Hepatocyte (in vitro differentiated cells): ENCODE data around the gene ANKS1B. TPM values are rescaled to one million over a fixed set of nuclear protein-coding genes. Genes with fewer than 3 reads are reported as not detected.

ENCODE experiments used
- DNase-seq: peaks from one replicate; pipeline ENCODE4 v3.0.0-alpha.2; 2016; ENCODE audit warnings: low spot score
- H2AFZ ChIP-seq: fragments of 200-600 bp; sonication (generic); 2 replicates; pipeline ENCODE4 v1.6.0; 2016; ENCODE audit warnings: antibody characterized with exemption, mild to moderate bottlenecking
- H3K27ac ChIP-seq: fragments of 200-600 bp; sonication (generic); 2 replicates; pipeline ENCODE4 v1.5.1; 2016; ENCODE audit warnings: mild to moderate bottlenecking
- H3K27me3 ChIP-seq: fragments of 200-600 bp; sonication (generic); 2 replicates; pipeline ENCODE4 v1.6.1; 2016
- H3K36me3 ChIP-seq: fragments of 200-600 bp; sonication (generic); replicated peaks from 2 replicates; pipeline ENCODE4 v1.5.1; 2016; ENCODE audit warnings: low read depth; ENCODE audit not compliant: insufficient read depth
- H3K4me1 ChIP-seq: fragments of 200-600 bp; sonication (generic); 2 replicates; pipeline ENCODE4 v1.5.1; 2016; ENCODE audit warnings: mild to moderate bottlenecking, moderate library complexity; ENCODE audit not compliant: insufficient read depth
- H3K4me2 ChIP-seq: fragments of 200-600 bp; sonication (generic); 2 replicates; pipeline ENCODE4 v1.6.0; 2016
- H3K4me3 ChIP-seq: fragments of 200-600 bp; sonication (generic); 2 replicates; pipeline ENCODE4 v1.5.1; 2016; ENCODE audit warnings: mild to moderate bottlenecking
- H3K79me2 ChIP-seq: fragments of 200-600 bp; sonication (generic); 2 replicates; pipeline ENCODE4 v1.6.0; 2017; ENCODE audit warnings: mild to moderate bottlenecking
- H3K9me2 ChIP-seq: fragments of 200-600 bp; sonication (generic); replicated peaks from 2 replicates; pipeline ENCODE4 v1.6.0; 2017; ENCODE audit warnings: mild to moderate bottlenecking; ENCODE audit not compliant: insufficient read depth
- H3K9me3 ChIP-seq: fragments of 200-600 bp; sonication (generic); 2 replicates; pipeline ENCODE4 v1.5.1; 2016; ENCODE audit warnings: low read depth, mild to moderate bottlenecking
- H4K20me1 ChIP-seq: fragments of 200-600 bp; sonication (generic); 2 replicates; pipeline ENCODE4 v1.6.0; 2016; ENCODE audit warnings: mild to moderate bottlenecking; ENCODE audit not compliant: insufficient read depth, poor library complexity, severe bottlenecking
- CTCF ChIP-seq: fragments of 200-600 bp; sonication (generic); IDR thresholded peaks from 2 replicates; pipeline ENCODE4 v1.5.1; 2016; ENCODE audit warnings: antibody characterized with exemption, mild to moderate bottlenecking; ENCODE audit not compliant: poor library complexity
- EZH2 ChIP-seq: fragments of 200-600 bp; sonication (generic); IDR thresholded peaks from 2 replicates; pipeline ENCODE4 v1.6.1; 2016; ENCODE audit warnings: antibody characterized with exemption, mild to moderate bottlenecking, borderline replicate concordance
- EZH2phosphoT487 ChIP-seq: fragments of 200-600 bp; sonication (generic); IDR thresholded peaks from one replicate; pipeline ENCODE4 v1.6.1; 2018; ENCODE audit warnings: antibody characterized with exemption, mild to moderate bottlenecking, low read depth, moderate library complexity; ENCODE audit not compliant: unreplicated experiment, severe bottlenecking
- WGBS: methylation state at CpG from one replicate; pipeline ENCODE4 v1.1.6; 2016; ENCODE audit warnings: low lambda C conversion rate; ENCODE audit errors: missing lambda C conversion rate; 5-methylcytosine and 5-hydroxymethylcytosine counted together
- polyA plus RNA-seq: library from polyadenylated mRNA; unstranded; fragments of >200 nt; fragmentation: Nextera tagmentation; extraction: Ambion mirVana; gene quantifications from 2 replicates; pipeline ENCODE4 v1.2.1, GENCODE V29; 2016
- total RNA-seq: library from RNA; depleted of rRNA; stranded (reverse); fragments of >200 nt; gene quantifications from 2 replicates; pipeline ENCODE4 v1.2.3, GENCODE V29; 2014

Gene ANKS1B
- total and polyA plus RNA-seq, 2 experiments from 2014 or later = 1.6 to 2.2 TPM

- Histone ChIP-seq H3K9me2 (no peaks in the 10 kb centered on the region), H3K4me2 (no peak overlapping the region), H3K4me1 (no peaks in the 10 kb centered on the region), H4K20me1 (no peaks in the 10 kb centered on the region), H3K36me3 (no peaks in the 10 kb centered on the region), H2AFZ (no peak overlapping the region), H3K4me3 (no peak overlapping the region), H3K27me3 (no peaks in the 10 kb centered on the region), H3K79me2 (no peaks in the 10 kb centered on the region), H3K27ac (no peak overlapping the region), H3K9me3 (no peaks in the 10 kb centered on the region)
- TF ChIP-seq EZH2 = no peak
- no peak for TF ChIP-seq CTCF
- TF ChIP-seq EZH2phosphoT487 = no peak
- no peak for DNase-seq
- 89% methylated on average over 5 of the region's 5 CpGs for WGBS
These were observed 86.1 kb downstream of the ANKS1B start for GRCh38 chr12:99898645-99899044.

GRCh38 chr12:99879439-99879838 is 105.3 kb downstream of the ANKS1B start:
- H3K9me2 ChIP-seq = no peaks in the 10 kb centered on the region
- H3K27me3 ChIP-seq = no peaks in the 10 kb centered on the region
- no peaks in the 10 kb centered on the region for H3K36me3 ChIP-seq
- no peak for DNase-seq
- no peak overlapping the region for H2AFZ ChIP-seq
- no peak overlapping the region for H3K4me3 ChIP-seq
- no peak overlapping the region for H3K4me2 ChIP-seq
- H3K4me1 ChIP-seq = no peaks in the 10 kb centered on the region
- TF ChIP-seq EZH2phosphoT487 (no peak), EZH2 (no peak), CTCF (no peak)
- no peaks in the 10 kb centered on the region for H3K9me3 ChIP-seq
- H3K27ac ChIP-seq = no peak overlapping the region
- H4K20me1 ChIP-seq = no peaks in the 10 kb centered on the region
- no peaks in the 10 kb centered on the region for H3K79me2 ChIP-seq

- TF ChIP-seq EZH2phosphoT487 (no peak), CTCF (no peak), EZH2 (no peak)
- DNase-seq = no peak
- no peak overlapping the region for H3K27ac ChIP-seq
- no peaks in the 10 kb centered on the region for H3K36me3 ChIP-seq
- no peaks in the 10 kb centered on the region for H3K9me3 ChIP-seq
- no peaks in the 10 kb centered on the region for H3K27me3 ChIP-seq
- no peak overlapping the region for H3K4me3 ChIP-seq
- H3K79me2 ChIP-seq = no peaks in the 10 kb centered on the region
- no peaks in the 10 kb centered on the region for H3K4me1 ChIP-seq
- H4K20me1 ChIP-seq = no peaks in the 10 kb centered on the region
- no peaks in the 10 kb centered on the region for H3K9me2 ChIP-seq
- H2AFZ ChIP-seq = no peak overlapping the region
- H3K4me2 ChIP-seq = no peak overlapping the region
These were observed 109.7 kb downstream of the ANKS1B start for GRCh38 chr12:99875081-99875480.

- no peaks in the 10 kb centered on the region for H4K20me1 ChIP-seq
- H3K27me3 ChIP-seq = no peaks in the 10 kb centered on the region
- H3K4me1 ChIP-seq = no peaks in the 10 kb centered on the region
- H3K4me2 ChIP-seq = no peak overlapping the region
- H3K9me3 ChIP-seq = no peaks in the 10 kb centered on the region
- H3K27ac ChIP-seq = no peak overlapping the region
- no peaks in the 10 kb centered on the region for H3K79me2 ChIP-seq
- no peak overlapping the region for H2AFZ ChIP-seq
- H3K9me2 ChIP-seq = no peaks in the 10 kb centered on the region
- no peaks in the 10 kb centered on the region for H3K36me3 ChIP-seq
- H3K4me3 ChIP-seq = no peak overlapping the region
- DNase-seq = no peak
- WGBS = 97% methylated on average over 5 of the region's 5 CpGs
- TF ChIP-seq EZH2phosphoT487 (no peak), CTCF (no peak), EZH2 (no peak)
These were observed 114.7 kb downstream of the ANKS1B start for GRCh38 chr12:99870085-99870484.
